ENCODE measurements around the gene CYP27A1. TPM values are rescaled to one million over a fixed set of nuclear protein-coding genes. Genes with fewer than 3 reads are reported as not detected.
"Not testable (repeated sequence)": the region's sequence is repeated elsewhere in the genome, so short reads cannot be mapped to it uniquely, and the experiment has no call there.

CYP27A1 gene
- total RNA-seq, 2 donors from 2014 or later, result 32.8 to 53.7 TPM

GRCh38 chr2:218761795-218762194, 20.2 kb upstream of the CYP27A1 start:
- DNase-seq, result no peak
- Mint-ChIP-seq H3K4me1 (no peaks in the 10 kb centered on the region), H3K36me3 (ENCODE audit: low read depth) (peaks cover 13% of the 10 kb centered on the region), H3K4me3 (no peak overlapping the region), H3K9me3 (no peaks in the 10 kb centered on the region), H3K27me3 (ENCODE audit: insufficient read depth) (no peaks in the 10 kb centered on the region), H3K27ac (no peak overlapping the region)
- H3K4me3 ChIP-seq (ENCODE audit: low read length), result no peak overlapping the region
- peaks cover 10% of the 10 kb centered on the region for H3K36me3 ChIP-seq (ENCODE audit: control insufficient read depth, insufficient read depth, low read length)
- H3K9ac ChIP-seq (ENCODE audit: extremely low read depth, low read length, poor library complexity, severe bottlenecking), result no peak overlapping the region
- H3K4me1 ChIP-seq (ENCODE audit: control insufficient read depth, insufficient read depth, low read length), result no peaks in the 10 kb centered on the region
- H3K27me3 ChIP-seq (ENCODE audit: control insufficient read depth, insufficient read depth, low read length, poor library complexity, severe bottlenecking), result no peaks in the 10 kb centered on the region
- H3K27ac ChIP-seq (ENCODE audit: low read depth, low read length), result no peak overlapping the region
- TF ChIP-seq, protein P1, sequence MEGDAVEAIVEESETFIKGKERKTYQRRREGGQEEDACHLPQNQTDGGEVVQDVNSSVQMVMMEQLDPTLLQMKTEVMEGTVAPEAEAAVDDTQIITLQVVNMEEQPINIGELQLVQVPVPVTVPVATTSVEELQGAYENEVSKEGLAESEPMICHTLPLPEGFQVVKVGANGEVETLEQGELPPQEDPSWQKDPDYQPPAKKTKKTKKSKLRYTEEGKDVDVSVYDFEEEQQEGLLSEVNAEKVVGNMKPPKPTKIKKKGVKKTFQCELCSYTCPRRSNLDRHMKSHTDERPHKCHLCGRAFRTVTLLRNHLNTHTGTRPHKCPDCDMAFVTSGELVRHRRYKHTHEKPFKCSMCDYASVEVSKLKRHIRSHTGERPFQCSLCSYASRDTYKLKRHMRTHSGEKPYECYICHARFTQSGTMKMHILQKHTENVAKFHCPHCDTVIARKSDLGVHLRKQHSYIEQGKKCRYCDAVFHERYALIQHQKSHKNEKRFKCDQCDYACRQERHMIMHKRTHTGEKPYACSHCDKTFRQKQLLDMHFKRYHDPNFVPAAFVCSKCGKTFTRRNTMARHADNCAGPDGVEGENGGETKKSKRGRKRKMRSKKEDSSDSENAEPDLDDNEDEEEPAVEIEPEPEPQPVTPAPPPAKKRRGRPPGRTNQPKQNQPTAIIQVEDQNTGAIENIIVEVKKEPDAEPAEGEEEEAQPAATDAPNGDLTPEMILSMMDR (conservative IDR thresholded peaks at IDR 0.05), result no peak
- 90 to 94% methylated on average over 2 of the region's 2 CpGs for WGBS, 2 experiments (ENCODE audit: insufficient coverage in 1 of 2, insufficient read length in 1 of 2)
- no peaks in the 10 kb centered on the region for H3K9me3 ChIP-seq (ENCODE audit: control insufficient read depth, low read length)

GRCh38 chr2:218772759-218773158, 9.2 kb upstream of the CYP27A1 start:
- DNase-seq; H3K4me3 ChIP-seq (ENCODE audit: low read length); H3K9ac ChIP-seq (ENCODE audit: extremely low read depth, low read length, poor library complexity, severe bottlenecking); H3K4me3 Mint-ChIP-seq; H3K4me1 ChIP-seq (ENCODE audit: control insufficient read depth, insufficient read depth, low read length); H3K27me3 ChIP-seq (ENCODE audit: control insufficient read depth, insufficient read depth, low read length, poor library complexity, severe bottlenecking); H3K4me1 Mint-ChIP-seq; H3K27ac Mint-ChIP-seq; H3K27me3 Mint-ChIP-seq (ENCODE audit: insufficient read depth); H3K27ac ChIP-seq (ENCODE audit: low read depth, low read length); H3K36me3 ChIP-seq (ENCODE audit: control insufficient read depth, insufficient read depth, low read length): not testable (repeated sequence)
- H3K9me3 ChIP-seq (ENCODE audit: control insufficient read depth, low read length), result peaks cover 19% of the 10 kb centered on the region
- peaks cover 24% of the 10 kb centered on the region for H3K36me3 Mint-ChIP-seq (ENCODE audit: low read depth)
- 94 to 100% methylated on average over 4 to 5 of the region's 5 CpGs for WGBS, 2 experiments (ENCODE audit: insufficient coverage in 1 of 2, insufficient read length in 1 of 2)
- H3K9me3 Mint-ChIP-seq, result peaks cover 17% of the 10 kb centered on the region

GRCh38 chr2:218773881-218774280, 8.1 kb upstream of the CYP27A1 start:
- H3K27me3 ChIP-seq (ENCODE audit: control insufficient read depth, insufficient read depth, low read length, poor library complexity, severe bottlenecking), result no peaks in the 10 kb centered on the region
- H3K4me3 Mint-ChIP-seq, result no peak overlapping the region
- no peaks in the 10 kb centered on the region for H3K4me1 Mint-ChIP-seq
- H3K36me3 Mint-ChIP-seq (ENCODE audit: low read depth), result peaks cover 28% of the 10 kb centered on the region
- no peak overlapping the region for H3K9ac ChIP-seq (ENCODE audit: extremely low read depth, low read length, poor library complexity, severe bottlenecking)
- peaks cover 20% of the 10 kb centered on the region for H3K9me3 Mint-ChIP-seq
- H3K36me3 ChIP-seq (ENCODE audit: control insufficient read depth, insufficient read depth, low read length), result no peaks in the 10 kb centered on the region
- no peak overlapping the region for H3K27ac ChIP-seq (ENCODE audit: low read depth, low read length)
- peaks cover 23% of the 10 kb centered on the region for H3K9me3 ChIP-seq (ENCODE audit: control insufficient read depth, low read length)
- TF ChIP-seq, protein P1 (conservative IDR thresholded peaks at IDR 0.05), result no peak
- H3K27me3 Mint-ChIP-seq (ENCODE audit: insufficient read depth), result peaks cover 5% of the 10 kb centered on the region
- H3K4me1 ChIP-seq (ENCODE audit: control insufficient read depth, insufficient read depth, low read length), result no peaks in the 10 kb centered on the region
- H3K4me3 ChIP-seq (ENCODE audit: low read length), result no peak overlapping the region
- DNase-seq, result no peak
- WGBS, 2 experiments (ENCODE audit: insufficient coverage in 1 of 2, insufficient read length in 1 of 2), result 95% methylated on average over 2 of the region's 2 CpGs; no CpG with 5 or more reads in 1 of the 2 experiments
- H3K27ac Mint-ChIP-seq, result no peak overlapping the region

DNA sequence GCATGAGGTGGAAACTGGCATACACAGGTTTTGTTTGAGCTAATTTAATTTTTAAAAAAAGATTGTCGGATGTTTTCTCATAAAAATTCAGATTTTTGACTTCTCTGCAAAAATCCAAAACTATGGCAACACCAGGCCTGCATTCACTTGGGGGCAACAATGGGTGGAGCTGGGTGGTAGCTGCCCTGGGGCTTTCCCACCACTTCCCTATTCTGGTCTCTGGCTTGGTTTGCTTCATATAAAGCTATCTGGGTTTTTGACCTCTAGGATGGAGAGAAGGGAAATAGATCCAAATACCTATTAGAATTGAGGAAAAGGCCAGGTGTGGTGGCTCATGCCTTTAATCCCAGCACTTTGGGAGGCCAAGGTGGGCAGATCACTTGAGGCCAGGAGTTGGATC, 5.5 kb upstream of the CYP27A1 start:
- Histone ChIP-seq H3K27me3 (ENCODE audit: control insufficient read depth, insufficient read depth, low read length, poor library complexity, severe bottlenecking) (no peaks in the 10 kb centered on the region), H3K4me1 (ENCODE audit: control insufficient read depth, insufficient read depth, low read length) (no peaks in the 10 kb centered on the region), H3K4me3 (ENCODE audit: low read length) (no peak overlapping the region), H3K9ac (ENCODE audit: extremely low read depth, low read length, poor library complexity, severe bottlenecking) (no peak overlapping the region), H3K9me3 (ENCODE audit: control insufficient read depth, low read length) (peaks cover 23% of the 10 kb centered on the region), H3K27ac (ENCODE audit: low read depth, low read length) (no peak overlapping the region), H3K36me3 (ENCODE audit: control insufficient read depth, insufficient read depth, low read length) (no peaks in the 10 kb centered on the region)
- Mint-ChIP-seq H3K27ac (no peak overlapping the region), H3K36me3 (ENCODE audit: low read depth) (peaks cover 28% of the 10 kb centered on the region), H3K4me1 (peaks cover 11% of the 10 kb centered on the region), H3K4me3 (no peak overlapping the region), H3K9me3 (peaks cover 20% of the 10 kb centered on the region), H3K27me3 (ENCODE audit: insufficient read depth) (peaks cover 3% of the 10 kb centered on the region)
- 100% methylated on average over 1 of the region's 1 CpG; no CpG with 5 or more reads in 1 of the 2 experiments for WGBS, 2 experiments (ENCODE audit: insufficient coverage in 1 of 2, insufficient read length in 1 of 2)
- TF ChIP-seq, protein P1 (conservative IDR thresholded peaks at IDR 0.05), result no peak
- DNase-seq, result no peak
